ENCODE data around the gene PACRG. TPM values are rescaled to one million over a fixed set of nuclear protein-coding genes. Genes with fewer than 3 reads are reported as not detected.

PACRG gene
- total and polyA plus RNA-seq, 12 donors, result 2.1 to 34.6 (median 10.0) TPM

DNA sequence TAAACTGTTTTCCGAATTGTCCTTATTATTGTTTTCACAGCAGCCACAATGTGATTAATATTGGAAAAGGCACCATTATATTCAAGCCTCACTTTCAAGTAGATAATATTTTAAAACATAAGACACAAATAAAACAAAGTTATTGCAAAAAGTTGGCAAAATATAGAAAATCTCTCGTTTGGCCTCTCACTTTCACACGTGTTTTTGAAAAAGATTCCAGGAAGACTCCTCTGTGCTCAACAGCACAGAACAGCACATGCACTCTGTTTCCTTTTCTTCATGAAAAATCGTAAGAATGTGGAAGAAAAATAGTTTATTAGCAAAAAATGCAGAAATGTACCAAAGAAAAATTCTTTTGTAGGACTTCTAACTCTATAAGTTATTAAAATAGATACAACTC, 46.9 kb upstream of the PACRG start:
- Histone ChIP-seq H3K4me3 (no peak overlapping the region), H3K36me3 (no peaks in the 10 kb centered on the region), H3K27me3 (no peaks in the 10 kb centered on the region), H3K4me1 (peaks cover 0 to 26% (median 15%) of the 10 kb centered on the region in 9 donors), H3K27ac (no peak overlapping the region), H3K9me3 (no peaks in the 10 kb centered on the region)
- ATAC-seq, result no peak
- TF ChIP-seq, protein P1, sequence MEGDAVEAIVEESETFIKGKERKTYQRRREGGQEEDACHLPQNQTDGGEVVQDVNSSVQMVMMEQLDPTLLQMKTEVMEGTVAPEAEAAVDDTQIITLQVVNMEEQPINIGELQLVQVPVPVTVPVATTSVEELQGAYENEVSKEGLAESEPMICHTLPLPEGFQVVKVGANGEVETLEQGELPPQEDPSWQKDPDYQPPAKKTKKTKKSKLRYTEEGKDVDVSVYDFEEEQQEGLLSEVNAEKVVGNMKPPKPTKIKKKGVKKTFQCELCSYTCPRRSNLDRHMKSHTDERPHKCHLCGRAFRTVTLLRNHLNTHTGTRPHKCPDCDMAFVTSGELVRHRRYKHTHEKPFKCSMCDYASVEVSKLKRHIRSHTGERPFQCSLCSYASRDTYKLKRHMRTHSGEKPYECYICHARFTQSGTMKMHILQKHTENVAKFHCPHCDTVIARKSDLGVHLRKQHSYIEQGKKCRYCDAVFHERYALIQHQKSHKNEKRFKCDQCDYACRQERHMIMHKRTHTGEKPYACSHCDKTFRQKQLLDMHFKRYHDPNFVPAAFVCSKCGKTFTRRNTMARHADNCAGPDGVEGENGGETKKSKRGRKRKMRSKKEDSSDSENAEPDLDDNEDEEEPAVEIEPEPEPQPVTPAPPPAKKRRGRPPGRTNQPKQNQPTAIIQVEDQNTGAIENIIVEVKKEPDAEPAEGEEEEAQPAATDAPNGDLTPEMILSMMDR (IDR thresholded peaks at IDR 0.05), result no peak
- 61 to 71% methylated on average over 4 of the region's 4 CpGs for WGBS, 2 donors
- intact Hi-C loops (cut with DNase I), result no loop called here
- DNase-seq, result no peak

DNA sequence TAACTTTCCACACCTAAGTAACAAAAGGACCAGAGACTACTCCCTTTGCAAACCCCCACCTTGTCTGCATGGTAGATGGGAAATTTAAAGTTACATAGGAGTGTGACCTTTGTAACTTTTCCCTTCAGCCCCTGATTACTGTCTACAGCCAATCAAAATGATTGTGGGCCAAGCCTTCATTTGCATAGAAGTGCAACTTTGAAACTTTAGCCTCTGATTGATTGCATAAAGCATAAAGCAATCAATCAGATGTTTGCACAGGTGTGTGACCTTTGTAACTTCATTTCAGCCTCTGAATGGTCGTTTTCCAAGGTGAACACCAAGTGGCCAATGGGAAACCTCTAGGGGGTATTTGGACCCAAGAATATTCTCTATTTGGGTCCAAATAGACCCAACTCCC, 46.3 kb upstream of the PACRG start:
- Histone ChIP-seq H3K27ac (no peak overlapping the region), H3K9me3 (peaks cover 0 to under 1% (median 0%) of the 10 kb centered on the region in 11 donors), H3K4me3 (no peak overlapping the region), H3K36me3 (no peaks in the 10 kb centered on the region), H3K27me3 (no peaks in the 10 kb centered on the region), H3K4me1 (peaks cover 0 to 26% (median 15%) of the 10 kb centered on the region in 9 donors)
- no peak for ATAC-seq
- no peak for DNase-seq
- 81 to 91% methylated on average over 1 of the region's 1 CpG for WGBS, 2 donors
- TF ChIP-seq, protein P1 (IDR thresholded peaks at IDR 0.05), result no peak
- intact Hi-C loops (cut with DNase I), result no loop called here

DNA sequence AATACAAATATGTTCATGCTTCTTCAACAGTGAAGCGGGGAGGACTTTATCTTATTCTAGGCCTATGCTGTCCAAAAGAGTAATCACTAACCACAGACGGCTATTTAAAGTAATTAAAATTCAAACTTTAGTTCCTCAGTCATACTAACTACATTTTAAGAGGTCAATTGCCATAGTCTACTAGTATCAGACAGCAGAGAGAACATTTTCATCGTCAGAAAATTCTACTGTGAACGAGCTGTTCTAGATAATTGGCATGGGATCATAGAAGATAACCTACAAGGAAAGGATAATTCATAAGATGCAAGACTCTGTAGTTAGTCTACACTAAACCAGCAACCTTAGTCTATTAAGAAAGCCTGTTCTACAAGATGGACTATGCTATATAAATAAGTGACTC, 44.6 kb upstream of the PACRG start:
- TF ChIP-seq, protein P1 (IDR thresholded peaks at IDR 0.05), result no peak
- ATAC-seq (peak in 7 of 8 donors; percentile 23 to 74 (median 49)), DNase-seq (no peak)
- no peaks in the 10 kb centered on the region for H3K36me3 ChIP-seq
- no peaks in the 10 kb centered on the region for H3K27me3 ChIP-seq
- peak overlapping the region in 6 of 10 donors; percentile 17 to 58 (median 40) for H3K27ac ChIP-seq
- WGBS, 2 donors, result 40 to 42% methylated on average over 4 of the region's 4 CpGs
- H3K9me3 ChIP-seq, result peaks cover 0 to 7% (median 0%) of the 10 kb centered on the region in 11 donors
- peaks cover 0 to 26% (median 15%) of the 10 kb centered on the region in 9 donors for H3K4me1 ChIP-seq
- H3K4me3 ChIP-seq, result no peak overlapping the region
- intact Hi-C loops (cut with DNase I), result no loop called here

DNA sequence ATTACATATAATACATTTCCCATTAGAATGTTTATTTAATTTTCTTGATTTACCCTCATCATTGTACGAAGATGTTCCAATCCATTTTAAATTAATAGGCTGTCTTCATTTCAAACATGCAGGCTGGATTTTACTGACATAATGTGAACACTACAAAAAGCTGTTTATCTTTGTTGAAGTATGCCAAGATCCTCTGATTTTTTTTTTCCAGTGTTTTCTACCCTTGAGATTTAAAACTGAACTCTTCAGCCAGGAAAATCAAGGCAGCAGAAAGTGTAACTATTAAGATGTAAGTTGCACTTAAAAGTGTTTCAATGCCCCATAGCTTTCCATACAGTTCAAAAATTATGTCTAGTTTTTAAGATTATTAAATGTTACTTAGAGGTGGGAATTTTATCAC, 43.7 kb upstream of the PACRG start:
- H3K4me3 ChIP-seq, result no peak overlapping the region
- H3K9me3 ChIP-seq, result peaks cover 0 to 7% (median 0%) of the 10 kb centered on the region in 11 donors
- TF ChIP-seq, protein P1 (IDR thresholded peaks at IDR 0.05), result no peak
- H3K27ac ChIP-seq, result peak overlapping the region in 2 of 10 donors; percentile 32 to 51
- 69 to 75% methylated on average over 1 of the region's 1 CpG for WGBS, 2 donors
- peaks cover 0 to 31% (median 15%) of the 10 kb centered on the region in 9 donors for H3K4me1 ChIP-seq
- H3K36me3 ChIP-seq, result no peaks in the 10 kb centered on the region
- H3K27me3 ChIP-seq, result no peaks in the 10 kb centered on the region
- ATAC-seq (peak in 2 of 8 donors; percentile 39 to 42), DNase-seq (no peak)
- intact Hi-C loops (cut with DNase I), result no loop called here

Data from heart right ventricle (tissue), 16 donors.